Measurements from ENCODE around the gene ITGAE.

The ITGAE gene

DNA sequence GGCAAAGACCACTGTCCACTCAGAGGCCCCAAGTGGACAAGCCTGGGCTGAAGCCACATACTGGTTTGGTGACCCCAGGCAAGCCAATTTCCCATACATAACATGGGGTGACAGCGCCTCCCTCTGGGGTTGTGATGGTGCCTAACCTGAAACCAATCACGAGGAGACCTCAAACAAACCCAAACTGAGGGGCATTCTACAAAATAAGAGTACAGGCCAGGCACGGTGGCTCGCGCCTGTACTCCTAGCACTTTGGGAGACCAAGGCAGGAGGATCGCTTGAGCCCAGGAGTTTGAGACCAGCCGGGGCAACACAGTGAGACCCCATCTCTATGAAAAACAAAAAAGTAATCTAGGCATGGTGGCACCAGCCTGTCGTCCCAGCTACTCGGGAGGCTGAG lies 108.6 kb downstream of the ITGAE start:
- no peak for DNase-seq (ENCODE audit: low read depth)

GRCh38 chr17:3691617-3692067 lies 109.3 kb downstream of the ITGAE start:
- DNase-seq (ENCODE audit: low read depth), result no peak

DNA sequence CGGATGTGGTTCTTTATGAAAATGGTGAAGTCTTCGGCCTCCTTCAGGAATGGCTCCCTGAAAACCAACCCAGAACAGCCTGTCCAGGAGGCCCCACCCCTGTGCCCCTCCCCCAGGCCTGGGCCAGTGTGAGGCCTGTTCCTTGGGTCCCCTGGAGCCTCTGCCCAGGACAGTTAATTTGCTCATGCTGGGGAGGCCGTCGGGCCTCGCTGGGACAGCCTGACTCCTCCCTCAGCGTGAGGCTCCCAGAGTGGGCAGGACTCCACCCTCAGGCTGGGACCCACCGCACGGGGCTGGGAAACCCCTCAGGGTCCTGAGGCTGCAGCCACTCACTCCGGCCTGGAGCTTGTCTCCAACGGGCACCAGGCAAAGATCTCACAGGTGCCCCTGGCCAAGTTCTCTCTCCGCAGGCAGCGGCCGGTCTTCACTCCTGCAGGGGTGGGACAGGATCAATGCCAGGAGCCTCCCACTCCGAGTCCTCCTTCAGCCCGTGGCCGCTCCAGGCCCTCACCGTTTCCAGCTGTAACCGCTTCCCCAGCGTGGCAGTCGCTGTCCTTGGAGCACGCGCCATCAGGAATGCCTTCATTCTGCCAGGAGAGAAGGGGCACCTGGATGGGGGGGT lies 110.8 kb downstream of the ITGAE start:
- no peak for DNase-seq (ENCODE audit: low read depth)

DNA sequence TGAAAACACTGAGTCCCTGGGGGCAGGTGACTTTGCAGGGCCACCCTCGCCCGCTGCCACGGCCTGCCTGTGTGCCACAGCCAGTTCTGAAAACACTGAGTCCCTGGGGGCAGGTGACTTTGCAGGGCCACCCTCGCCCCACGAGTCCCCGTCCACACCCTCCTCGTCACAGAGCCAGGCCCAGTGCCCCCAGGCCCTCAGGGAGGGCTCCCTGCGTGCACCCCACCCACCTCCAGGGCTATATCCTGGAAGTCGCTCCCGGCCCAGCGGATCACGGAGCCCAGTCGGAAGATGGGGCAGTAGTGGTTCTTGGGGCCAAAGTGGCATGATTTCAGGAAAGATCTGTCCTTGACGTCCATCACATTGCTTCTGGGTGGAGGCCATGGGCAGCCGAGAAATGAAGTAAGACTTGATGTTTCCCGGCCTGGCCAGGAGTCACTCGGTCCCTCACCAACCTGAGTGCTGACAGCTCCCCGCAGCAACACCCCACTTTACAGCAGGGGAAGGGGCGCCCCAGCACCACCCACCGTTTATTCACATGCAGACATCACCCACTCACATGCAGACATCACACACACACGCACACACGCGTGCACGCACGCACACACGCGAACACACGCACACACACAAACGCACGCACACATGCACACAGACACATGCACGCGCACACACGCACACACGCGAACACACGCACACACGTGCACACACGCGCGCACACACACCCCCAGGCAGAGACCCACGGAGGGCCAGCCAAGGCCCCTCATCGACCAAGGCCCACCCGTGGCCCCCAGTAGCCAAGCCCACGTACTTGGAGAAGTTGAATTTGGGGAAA lies 111.5 kb downstream of the ITGAE start:
- DNase-seq (ENCODE audit: low read depth), result no peak

DNA sequence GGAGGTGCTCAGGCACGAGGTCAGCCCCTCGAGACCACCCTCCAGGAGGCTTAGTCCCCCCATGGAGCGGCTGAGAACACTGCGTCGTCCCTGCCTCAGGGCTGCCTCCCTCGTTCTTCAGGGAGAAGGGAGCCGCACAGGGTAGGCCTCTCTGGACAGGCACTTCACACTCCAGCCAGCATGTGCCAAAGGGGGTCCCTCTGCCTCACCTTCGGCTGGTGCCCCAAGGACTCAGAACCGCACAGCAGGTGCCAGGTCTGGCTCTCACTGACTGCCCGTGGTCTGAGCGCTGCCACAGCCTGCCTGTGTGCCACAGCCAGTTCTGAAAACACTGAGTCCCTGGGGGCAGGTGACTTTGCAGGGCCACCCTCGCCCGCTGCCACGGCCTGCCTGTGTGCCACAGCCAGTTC lies 112.1 kb downstream of the ITGAE start:
- no peak for DNase-seq (ENCODE audit: low read depth)

- DNase-seq (ENCODE audit: low read depth), result no peak
Measured at GRCh38 chr17:3688027-3688553, 112.9 kb downstream of the ITGAE start.

DNA sequence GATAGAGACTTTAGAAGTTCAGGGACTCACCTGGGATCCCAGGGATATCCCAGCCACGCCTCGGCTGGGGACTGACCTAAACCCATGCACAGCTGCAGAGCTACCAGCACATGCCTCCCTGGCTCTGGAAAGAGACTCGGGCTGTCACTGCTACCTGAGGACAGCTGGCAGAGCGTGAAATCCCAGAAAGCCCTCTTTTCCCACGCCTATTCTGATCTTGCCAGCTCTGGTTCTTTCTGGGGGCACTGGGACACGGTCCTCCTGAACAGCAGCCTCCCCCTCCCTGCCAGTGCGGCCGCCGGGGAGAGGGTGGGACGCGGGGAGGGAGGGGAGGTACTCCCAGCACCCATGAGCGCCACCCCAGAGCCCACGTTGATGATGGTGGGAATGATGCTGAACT lies 115.8 kb downstream of the ITGAE start:
- DNase-seq (ENCODE audit: low read depth), result no peak

DNA sequence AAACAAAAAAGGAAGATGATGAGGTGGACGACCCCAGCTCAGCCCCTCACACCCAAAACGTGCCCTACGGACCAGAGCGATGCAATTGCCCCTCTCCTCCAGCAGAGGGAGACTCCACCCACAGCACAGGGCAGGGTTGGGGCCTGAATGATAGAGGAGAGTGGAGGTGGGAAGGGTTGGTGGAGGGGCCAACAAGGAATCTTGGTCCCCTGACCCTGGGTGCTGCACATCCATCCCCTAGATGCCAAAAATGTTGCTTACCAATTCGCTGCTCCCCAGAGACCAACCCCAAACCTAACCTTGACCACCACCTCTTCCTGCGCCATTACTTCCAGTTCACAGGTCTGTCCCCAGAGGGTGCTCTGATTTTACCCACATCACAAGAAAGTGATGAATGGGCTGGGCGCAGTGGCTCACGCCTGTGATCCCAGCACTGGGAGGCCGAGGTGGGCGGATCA lies 117.9 kb downstream of the ITGAE start:
- no peak for DNase-seq (ENCODE audit: low read depth)

DNA sequence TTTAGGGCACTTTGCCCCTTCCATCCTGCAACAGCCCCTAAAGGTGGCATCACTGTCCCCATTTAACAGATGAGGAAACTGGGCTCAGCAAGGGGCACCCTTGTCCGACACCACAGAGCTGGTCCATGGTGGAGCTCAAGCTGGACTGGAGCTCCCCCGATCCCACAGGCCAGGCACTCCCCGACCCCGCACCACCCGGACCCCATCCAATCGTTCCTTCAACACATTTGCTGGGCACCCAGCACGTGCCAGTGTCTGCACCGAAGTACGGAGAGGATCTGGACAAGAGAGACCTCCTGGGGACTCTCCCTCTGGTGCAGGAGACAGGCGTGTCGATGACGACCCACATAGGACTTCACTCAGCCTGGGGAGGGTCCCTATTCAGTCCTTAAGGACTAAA lies 119.0 kb downstream of the ITGAE start:
- DNase-seq (ENCODE audit: low read depth), result no peak

- no peak for DNase-seq (ENCODE audit: low read depth)
Measured at GRCh38 chr17:3681565-3681964, 119.4 kb downstream of the ITGAE start.

GRCh38 chr17:3681057-3681456 lies 119.9 kb downstream of the ITGAE start:
- no peak for DNase-seq (ENCODE audit: low read depth)

GRCh38 chr17:3679531-3680126 lies 121.4 kb downstream of the ITGAE start:
- DNase-seq (ENCODE audit: low read depth), result no peak

GRCh38 chr17:3678821-3679530 lies 122.0 kb downstream of the ITGAE start:
- no peak for DNase-seq (ENCODE audit: low read depth)

DNA sequence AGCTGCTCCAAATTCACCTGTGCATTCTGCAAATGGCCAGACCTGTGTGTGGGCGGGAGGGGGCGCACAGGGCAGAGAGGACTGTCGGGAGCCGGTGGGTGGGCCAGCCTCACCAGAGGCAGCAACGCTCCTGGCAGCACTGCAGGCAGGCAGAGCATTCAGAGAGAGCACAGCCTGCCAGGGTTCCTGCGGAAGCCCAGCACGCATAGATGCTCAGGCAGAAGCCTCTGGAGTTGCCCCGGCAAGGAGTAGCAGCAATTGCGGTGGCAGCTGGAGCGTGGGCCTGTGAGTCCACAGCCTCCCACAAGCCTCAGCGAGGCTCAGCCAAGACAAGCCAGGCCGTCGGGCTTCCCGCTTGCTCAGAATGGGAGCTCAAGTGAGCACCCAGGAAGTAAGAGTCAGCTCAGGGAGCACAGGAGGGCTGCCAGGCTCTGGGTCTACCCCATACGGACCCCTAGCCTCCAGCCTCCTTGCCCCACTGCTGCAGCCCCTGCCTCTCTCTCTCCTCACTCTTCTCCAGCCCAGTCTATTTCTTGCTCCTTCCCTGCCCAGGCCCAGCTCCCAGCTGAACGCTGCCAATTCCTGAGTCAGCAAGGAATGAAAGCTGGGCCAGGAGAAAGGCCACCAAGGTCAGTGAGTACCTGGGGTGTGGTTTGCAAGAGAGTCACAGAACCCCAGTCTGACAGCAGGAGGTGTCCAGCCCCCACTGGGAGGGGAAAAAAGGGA lies 122.7 kb downstream of the ITGAE start:
- no peak for DNase-seq (ENCODE audit: low read depth)

GRCh38 chr17:3675886-3676285 lies 125.1 kb downstream of the ITGAE start:
- DNase-seq (ENCODE audit: low read depth), result no peak

GRCh38 chr17:3672571-3672970 lies 128.4 kb downstream of the ITGAE start:
- no peak for DNase-seq (ENCODE audit: low read depth)

- DNase-seq (ENCODE audit: low read depth), result no peak
Measured at GRCh38 chr17:3669548-3669947, 131.4 kb downstream of the ITGAE start.

GRCh38 chr17:3669085-3669347 lies 132.0 kb downstream of the ITGAE start:
- DNase-seq (ENCODE audit: low read depth), result no peak

DNA sequence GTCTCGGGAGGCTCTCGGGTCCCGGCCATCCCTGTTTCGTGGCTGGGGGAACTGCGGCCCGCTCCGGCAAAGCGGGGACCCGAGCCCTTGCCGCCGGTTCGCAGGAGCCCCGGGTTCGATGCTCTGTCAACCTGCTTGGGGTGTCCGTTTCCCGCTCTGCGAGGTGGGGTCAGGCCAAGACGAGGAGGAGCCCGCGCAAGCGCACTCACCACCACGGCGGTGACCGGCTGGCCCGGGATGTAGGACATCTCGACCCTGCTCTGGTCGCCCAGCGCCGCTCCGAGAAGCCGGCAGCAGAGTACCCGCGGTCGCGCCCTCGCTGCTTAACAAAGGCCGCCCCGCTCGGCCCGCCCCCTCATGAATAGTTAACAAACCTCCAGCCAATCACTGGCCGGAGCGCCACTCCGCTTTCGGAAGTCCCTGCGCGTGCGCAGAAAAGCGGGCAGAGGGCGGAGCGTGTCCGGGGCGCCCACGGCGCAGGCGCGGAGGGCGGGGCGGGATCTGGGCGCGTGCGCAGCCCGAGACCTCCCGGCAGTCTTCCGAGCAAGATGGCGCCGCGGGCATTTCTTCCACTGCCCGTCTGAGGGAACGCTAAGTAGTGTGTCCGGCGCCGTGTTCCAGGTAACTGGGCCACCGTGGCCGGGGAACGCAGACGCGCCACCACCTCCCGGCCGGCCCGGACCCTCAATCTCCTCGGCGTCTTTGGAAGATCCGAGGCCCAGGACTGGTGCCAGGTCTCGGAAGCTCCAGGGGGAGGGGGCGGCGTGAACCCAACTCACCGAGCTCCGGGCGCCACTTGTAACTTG lies 132.5 kb downstream of the ITGAE start, which contains the start of the genes EMC6 and TAX1BP3:
Gene EMC6, plus strand, starts transcription at position 534 of the 806 bp plus-strand sequence. CDS start 335 bp downstream, outside the sequence.
Gene TAX1BP3, minus strand, starts transcription at position 300 of the 806 bp plus-strand sequence. Its CDS starts 52 bp downstream, at position 248.
- peak; percentile 96 for DNase-seq (ENCODE audit: low read depth)
